ENCODE results near the gene AKAP13.

AKAP13 gene

DNA sequence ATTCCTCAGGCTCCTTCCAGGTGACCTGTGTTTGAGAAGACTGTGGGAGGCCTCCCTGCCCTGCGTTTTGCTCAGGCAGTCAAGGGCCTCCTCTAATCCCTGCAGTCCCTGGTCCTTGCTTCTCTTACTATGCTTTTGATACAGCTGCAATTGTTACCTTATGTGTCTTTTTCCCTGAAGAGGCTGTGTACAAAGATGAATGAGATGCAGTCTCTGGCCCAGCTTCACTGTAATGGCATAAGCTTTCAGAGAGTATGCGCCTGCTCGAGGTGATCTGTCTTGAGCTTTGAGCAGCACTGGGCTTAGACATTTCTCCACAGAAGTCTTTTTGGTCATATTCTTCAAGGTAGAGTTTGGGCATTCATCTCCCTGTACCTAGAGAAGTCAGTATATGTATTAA is 129.6 kb downstream of the AKAP13 start:
- Histone ChIP-seq H3K36me3 (ENCODE audit: control insufficient read depth in 2 of 2, insufficient read depth in 1 of 2, low read length in 2 of 2) (no peaks in the 10 kb centered on the region), H3K4me1 (ENCODE audit: control insufficient read depth, insufficient read depth, low read length) (peaks cover 9% of the 10 kb centered on the region), H3K9me3 (ENCODE audit: control insufficient read depth, insufficient read depth, low read depth, low read length) (no peaks in the 10 kb centered on the region), H3K4me3 (ENCODE audit: low read depth, low read length) (no peak overlapping the region), H3K27ac (ENCODE audit: extremely low read depth, low read depth, low read length) (no peak overlapping the region)
- POLR2A ChIA-PET, result no interaction called here
- TF ChIP-seq, protein P1, sequence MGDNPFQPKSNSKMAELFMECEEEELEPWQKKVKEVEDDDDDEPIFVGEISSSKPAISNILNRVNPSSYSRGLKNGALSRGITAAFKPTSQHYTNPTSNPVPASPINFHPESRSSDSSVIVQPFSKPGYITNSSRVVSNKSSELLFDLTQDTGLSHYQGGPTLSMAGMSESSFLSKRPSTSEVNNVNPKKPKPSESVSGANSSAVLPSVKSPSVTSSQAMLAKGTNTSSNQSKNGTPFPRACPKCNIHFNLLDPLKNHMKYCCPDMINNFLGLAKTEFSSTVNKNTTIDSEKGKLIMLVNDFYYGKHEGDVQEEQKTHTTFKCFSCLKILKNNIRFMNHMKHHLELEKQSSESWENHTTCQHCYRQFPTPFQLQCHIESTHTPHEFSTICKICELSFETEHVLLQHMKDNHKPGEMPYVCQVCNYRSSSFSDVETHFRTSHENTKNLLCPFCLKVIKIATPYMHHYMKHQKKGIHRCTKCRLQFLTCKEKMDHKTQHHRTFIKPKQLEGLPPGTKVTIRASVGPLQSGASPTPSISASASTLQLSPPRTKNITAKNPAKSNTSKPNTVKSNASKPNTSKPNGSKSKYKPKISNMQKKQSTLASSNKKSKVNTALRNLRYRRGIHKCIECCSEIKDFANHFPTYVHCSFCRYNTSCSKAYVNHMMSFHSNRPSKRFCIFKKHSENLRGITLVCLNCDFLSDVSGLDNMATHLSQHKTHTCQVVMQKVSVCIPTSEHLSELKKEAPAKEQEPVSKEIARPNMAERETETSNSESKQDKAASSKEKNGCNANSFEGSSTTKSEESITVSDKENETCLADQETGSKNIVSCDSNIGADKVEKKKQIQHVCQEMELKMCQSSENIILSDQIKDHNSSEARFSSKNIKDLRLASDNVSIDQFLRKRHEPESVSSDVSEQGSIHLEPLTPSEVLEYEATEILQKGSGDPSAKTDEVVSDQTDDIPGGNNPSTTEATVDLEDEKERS (tag by site-specific recombination; IDR thresholded peaks at IDR 0.05), result no peak
- TF ChIP-seq ZNF629 (tag by site-specific recombination; IDR thresholded peaks at IDR 0.05) (no peak), ZBTB10 (tag by site-specific recombination; IDR thresholded peaks at IDR 0.05) (no peak)
- CTCF ChIA-PET, result interaction anchor here (1.2 to 1.5 kb wide), 3 partner anchors 7 to 24 kb away, joined by 3 to 7 read pairs (median 3); no protein-coding TSS in a partner anchor

DNA sequence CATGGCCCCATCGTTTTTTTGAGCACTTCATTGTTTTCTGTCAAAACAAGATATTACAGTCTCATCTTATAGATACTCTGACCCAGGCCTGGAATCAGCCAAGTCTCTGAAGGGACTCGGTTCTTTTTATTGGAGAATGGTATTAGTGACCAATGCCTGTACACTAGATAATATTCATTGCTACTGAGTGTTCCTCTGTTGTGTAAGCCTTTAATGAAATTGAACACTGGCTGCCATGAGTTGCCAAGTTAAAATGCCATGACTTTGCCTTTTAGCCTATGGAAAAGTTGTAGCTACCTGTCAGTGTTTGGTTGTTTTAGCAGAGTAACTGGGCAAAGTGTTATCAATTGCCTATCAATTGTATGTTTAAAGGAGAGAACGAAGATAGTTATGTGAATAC is 134.0 kb downstream of the AKAP13 start:
- Histone ChIP-seq H3K4me1 (ENCODE audit: control insufficient read depth, insufficient read depth, low read length) (peaks cover 24% of the 10 kb centered on the region), H3K36me3 (ENCODE audit: control insufficient read depth in 2 of 2, insufficient read depth in 1 of 2, low read length in 2 of 2) (no peaks in the 10 kb centered on the region), H3K4me3 (ENCODE audit: low read depth, low read length) (no peak overlapping the region), H3K27ac (ENCODE audit: extremely low read depth, low read depth, low read length) (no peak overlapping the region), H3K9me3 (ENCODE audit: control insufficient read depth, insufficient read depth, low read depth, low read length) (no peaks in the 10 kb centered on the region)
- ChIA-PET POLR2A (interaction anchor here (0.7 kb wide), 1 partner anchor 26 kb away, joined by 3 read pairs; no protein-coding TSS in a partner anchor), CTCF (interaction anchor here (2.1 kb wide), 1 partner anchor 9 kb away, joined by 13 read pairs; no protein-coding TSS in a partner anchor)
- TF ChIP-seq ZNF132 (tag by site-specific recombination; IDR thresholded peaks at IDR 0.05; ENCODE audit: borderline replicate concordance), result no peak
- TF ChIP-seq, protein P2, sequence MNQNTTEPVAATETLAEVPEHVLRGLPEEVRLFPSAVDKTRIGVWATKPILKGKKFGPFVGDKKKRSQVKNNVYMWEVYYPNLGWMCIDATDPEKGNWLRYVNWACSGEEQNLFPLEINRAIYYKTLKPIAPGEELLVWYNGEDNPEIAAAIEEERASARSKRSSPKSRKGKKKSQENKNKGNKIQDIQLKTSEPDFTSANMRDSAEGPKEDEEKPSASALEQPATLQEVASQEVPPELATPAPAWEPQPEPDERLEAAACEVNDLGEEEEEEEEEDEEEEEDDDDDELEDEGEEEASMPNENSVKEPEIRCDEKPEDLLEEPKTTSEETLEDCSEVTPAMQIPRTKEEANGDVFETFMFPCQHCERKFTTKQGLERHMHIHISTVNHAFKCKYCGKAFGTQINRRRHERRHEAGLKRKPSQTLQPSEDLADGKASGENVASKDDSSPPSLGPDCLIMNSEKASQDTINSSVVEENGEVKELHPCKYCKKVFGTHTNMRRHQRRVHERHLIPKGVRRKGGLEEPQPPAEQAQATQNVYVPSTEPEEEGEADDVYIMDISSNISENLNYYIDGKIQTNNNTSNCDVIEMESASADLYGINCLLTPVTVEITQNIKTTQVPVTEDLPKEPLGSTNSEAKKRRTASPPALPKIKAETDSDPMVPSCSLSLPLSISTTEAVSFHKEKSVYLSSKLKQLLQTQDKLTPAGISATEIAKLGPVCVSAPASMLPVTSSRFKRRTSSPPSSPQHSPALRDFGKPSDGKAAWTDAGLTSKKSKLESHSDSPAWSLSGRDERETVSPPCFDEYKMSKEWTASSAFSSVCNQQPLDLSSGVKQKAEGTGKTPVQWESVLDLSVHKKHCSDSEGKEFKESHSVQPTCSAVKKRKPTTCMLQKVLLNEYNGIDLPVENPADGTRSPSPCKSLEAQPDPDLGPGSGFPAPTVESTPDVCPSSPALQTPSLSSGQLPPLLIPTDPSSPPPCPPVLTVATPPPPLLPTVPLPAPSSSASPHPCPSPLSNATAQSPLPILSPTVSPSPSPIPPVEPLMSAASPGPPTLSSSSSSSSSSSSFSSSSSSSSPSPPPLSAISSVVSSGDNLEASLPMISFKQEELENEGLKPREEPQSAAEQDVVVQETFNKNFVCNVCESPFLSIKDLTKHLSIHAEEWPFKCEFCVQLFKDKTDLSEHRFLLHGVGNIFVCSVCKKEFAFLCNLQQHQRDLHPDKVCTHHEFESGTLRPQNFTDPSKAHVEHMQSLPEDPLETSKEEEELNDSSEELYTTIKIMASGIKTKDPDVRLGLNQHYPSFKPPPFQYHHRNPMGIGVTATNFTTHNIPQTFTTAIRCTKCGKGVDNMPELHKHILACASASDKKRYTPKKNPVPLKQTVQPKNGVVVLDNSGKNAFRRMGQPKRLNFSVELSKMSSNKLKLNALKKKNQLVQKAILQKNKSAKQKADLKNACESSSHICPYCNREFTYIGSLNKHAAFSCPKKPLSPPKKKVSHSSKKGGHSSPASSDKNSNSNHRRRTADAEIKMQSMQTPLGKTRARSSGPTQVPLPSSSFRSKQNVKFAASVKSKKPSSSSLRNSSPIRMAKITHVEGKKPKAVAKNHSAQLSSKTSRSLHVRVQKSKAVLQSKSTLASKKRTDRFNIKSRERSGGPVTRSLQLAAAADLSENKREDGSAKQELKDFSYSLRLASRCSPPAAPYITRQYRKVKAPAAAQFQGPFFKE (tag by site-specific recombination; IDR thresholded peaks at IDR 0.05; ENCODE audit: borderline replicate concordance), result no peak
- TF ChIP-seq ZNF704 (tag by site-specific recombination; IDR thresholded peaks at IDR 0.05), result no peak
- no peak for TF ChIP-seq ZNF155 (tag by site-specific recombination; IDR thresholded peaks at IDR 0.05)
- no peak for TF ChIP-seq ZNF416 (tag by site-specific recombination; IDR thresholded peaks at IDR 0.05)
- TF ChIP-seq, protein P3, sequence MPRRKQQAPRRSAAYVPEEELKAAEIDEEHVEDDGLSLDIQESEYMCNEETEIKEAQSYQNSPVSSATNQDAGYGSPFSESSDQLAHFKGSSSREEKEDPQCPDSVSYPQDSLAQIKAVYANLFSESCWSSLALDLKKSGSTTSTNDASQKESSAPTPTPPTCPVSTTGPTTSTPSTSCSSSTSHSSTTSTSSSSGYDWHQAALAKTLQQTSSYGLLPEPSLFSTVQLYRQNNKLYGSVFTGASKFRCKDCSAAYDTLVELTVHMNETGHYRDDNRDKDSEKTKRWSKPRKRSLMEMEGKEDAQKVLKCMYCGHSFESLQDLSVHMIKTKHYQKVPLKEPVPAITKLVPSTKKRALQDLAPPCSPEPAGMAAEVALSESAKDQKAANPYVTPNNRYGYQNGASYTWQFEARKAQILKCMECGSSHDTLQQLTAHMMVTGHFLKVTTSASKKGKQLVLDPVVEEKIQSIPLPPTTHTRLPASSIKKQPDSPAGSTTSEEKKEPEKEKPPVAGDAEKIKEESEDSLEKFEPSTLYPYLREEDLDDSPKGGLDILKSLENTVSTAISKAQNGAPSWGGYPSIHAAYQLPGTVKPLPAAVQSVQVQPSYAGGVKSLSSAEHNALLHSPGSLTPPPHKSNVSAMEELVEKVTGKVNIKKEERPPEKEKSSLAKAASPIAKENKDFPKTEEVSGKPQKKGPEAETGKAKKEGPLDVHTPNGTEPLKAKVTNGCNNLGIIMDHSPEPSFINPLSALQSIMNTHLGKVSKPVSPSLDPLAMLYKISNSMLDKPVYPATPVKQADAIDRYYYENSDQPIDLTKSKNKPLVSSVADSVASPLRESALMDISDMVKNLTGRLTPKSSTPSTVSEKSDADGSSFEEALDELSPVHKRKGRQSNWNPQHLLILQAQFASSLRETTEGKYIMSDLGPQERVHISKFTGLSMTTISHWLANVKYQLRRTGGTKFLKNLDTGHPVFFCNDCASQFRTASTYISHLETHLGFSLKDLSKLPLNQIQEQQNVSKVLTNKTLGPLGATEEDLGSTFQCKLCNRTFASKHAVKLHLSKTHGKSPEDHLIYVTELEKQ (tag by site-specific recombination; IDR thresholded peaks at IDR 0.05; ENCODE audit: borderline replicate concordance), result no peak
- TF ChIP-seq SP7 (tag by site-specific recombination; IDR thresholded peaks at IDR 0.05), result no peak
- TF ChIP-seq ZNF521 (tag by site-specific recombination; IDR thresholded peaks at IDR 0.05), result no peak

All from HEK293 (cell line).